ENCODE data around the gene COX8A. TPM values are rescaled to one million over a fixed set of nuclear protein-coding genes. Genes with fewer than 3 reads are reported as not detected.
A peak's percentile ranks its signal among the peaks of the same experiment; 100 is the strongest.

The COX8A gene
- total and polyA plus RNA-seq, 9 of the 15 experiments (the other 6 are each of a cell fraction or from before 2014, with no cell fraction given) = 274 to 1,206 (median 526) TPM

DNA sequence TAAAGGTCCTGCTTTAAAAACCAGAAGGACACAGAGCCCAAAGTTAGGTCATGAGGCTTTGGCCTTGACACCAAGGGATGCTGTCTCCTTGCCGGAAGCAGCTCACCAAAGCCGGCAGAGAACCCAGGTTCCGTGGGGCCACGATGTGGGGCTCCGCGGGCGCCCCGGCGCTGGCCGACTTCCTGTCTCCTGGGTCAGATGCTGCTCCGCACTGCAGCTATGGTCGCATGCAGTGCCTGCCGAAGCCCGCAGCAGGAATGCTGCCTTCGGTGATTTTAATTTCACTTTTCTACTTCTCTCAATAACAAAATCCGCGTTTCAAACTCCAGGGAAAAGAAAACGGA lies 11.4 kb downstream of the COX8A start (continued):
- TF ChIP-seq NR2C2 (CRISPR knock-in tag; IDR thresholded peaks at IDR 0.05) = no peak
- TF ChIP-seq NR2C2 (tag; IDR thresholded peaks at IDR 0.05) = no peak
- TF ChIP-seq, protein P1, sequence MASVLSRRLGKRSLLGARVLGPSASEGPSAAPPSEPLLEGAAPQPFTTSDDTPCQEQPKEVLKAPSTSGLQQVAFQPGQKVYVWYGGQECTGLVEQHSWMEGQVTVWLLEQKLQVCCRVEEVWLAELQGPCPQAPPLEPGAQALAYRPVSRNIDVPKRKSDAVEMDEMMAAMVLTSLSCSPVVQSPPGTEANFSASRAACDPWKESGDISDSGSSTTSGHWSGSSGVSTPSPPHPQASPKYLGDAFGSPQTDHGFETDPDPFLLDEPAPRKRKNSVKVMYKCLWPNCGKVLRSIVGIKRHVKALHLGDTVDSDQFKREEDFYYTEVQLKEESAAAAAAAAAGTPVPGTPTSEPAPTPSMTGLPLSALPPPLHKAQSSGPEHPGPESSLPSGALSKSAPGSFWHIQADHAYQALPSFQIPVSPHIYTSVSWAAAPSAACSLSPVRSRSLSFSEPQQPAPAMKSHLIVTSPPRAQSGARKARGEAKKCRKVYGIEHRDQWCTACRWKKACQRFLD (CRISPR knock-in tag; IDR thresholded peaks at IDR 0.05) = 0 out of 2 replicates have a peak, but pooled peaks have one; percentile 21
- TF ChIP-seq, protein P2, sequence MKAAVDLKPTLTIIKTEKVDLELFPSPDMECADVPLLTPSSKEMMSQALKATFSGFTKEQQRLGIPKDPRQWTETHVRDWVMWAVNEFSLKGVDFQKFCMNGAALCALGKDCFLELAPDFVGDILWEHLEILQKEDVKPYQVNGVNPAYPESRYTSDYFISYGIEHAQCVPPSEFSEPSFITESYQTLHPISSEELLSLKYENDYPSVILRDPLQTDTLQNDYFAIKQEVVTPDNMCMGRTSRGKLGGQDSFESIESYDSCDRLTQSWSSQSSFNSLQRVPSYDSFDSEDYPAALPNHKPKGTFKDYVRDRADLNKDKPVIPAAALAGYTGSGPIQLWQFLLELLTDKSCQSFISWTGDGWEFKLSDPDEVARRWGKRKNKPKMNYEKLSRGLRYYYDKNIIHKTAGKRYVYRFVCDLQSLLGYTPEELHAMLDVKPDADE (conservative IDR thresholded peaks at IDR 0.05; ENCODE audit: control insufficient read depth, low read depth, low read length) = no peak
- TF ChIP-seq, protein P3, sequence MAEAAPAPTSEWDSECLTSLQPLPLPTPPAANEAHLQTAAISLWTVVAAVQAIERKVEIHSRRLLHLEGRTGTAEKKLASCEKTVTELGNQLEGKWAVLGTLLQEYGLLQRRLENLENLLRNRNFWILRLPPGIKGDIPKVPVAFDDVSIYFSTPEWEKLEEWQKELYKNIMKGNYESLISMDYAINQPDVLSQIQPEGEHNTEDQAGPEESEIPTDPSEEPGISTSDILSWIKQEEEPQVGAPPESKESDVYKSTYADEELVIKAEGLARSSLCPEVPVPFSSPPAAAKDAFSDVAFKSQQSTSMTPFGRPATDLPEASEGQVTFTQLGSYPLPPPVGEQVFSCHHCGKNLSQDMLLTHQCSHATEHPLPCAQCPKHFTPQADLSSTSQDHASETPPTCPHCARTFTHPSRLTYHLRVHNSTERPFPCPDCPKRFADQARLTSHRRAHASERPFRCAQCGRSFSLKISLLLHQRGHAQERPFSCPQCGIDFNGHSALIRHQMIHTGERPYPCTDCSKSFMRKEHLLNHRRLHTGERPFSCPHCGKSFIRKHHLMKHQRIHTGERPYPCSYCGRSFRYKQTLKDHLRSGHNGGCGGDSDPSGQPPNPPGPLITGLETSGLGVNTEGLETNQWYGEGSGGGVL (CRISPR knock-in tag; IDR thresholded peaks at IDR 0.05) = no peak
- 0 out of 4 replicates have a peak, but pooled peaks of 1 of the 2 experiments have one; percentile 11 for TF ChIP-seq RAD21 (CRISPR knock-in tag; conservative IDR thresholded peaks at IDR 0.05 in 1 of 2, IDR thresholded peaks at IDR 0.05 in 1 of 2)
- TF ChIP-seq ZSCAN32 (CRISPR knock-in tag; IDR thresholded peaks at IDR 0.05) = no peak
- TF ChIP-seq, protein P4, sequence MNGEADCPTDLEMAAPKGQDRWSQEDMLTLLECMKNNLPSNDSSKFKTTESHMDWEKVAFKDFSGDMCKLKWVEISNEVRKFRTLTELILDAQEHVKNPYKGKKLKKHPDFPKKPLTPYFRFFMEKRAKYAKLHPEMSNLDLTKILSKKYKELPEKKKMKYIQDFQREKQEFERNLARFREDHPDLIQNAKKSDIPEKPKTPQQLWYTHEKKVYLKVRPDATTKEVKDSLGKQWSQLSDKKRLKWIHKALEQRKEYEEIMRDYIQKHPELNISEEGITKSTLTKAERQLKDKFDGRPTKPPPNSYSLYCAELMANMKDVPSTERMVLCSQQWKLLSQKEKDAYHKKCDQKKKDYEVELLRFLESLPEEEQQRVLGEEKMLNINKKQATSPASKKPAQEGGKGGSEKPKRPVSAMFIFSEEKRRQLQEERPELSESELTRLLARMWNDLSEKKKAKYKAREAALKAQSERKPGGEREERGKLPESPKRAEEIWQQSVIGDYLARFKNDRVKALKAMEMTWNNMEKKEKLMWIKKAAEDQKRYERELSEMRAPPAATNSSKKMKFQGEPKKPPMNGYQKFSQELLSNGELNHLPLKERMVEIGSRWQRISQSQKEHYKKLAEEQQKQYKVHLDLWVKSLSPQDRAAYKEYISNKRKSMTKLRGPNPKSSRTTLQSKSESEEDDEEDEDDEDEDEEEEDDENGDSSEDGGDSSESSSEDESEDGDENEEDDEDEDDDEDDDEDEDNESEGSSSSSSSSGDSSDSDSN (IDR thresholded peaks at IDR 0.05; ENCODE audit: borderline replicate concordance in 1 of 2, low read depth in 2 of 2, low read length in 2 of 2) = peak in 1 of 2 experiments; percentile 73; a peak in 1 of 4 replicates
- TF ChIP-seq TSC22D4 (tag; IDR thresholded peaks at IDR 0.05) = no peak
- TF ChIP-seq RFX1 (IDR thresholded peaks at IDR 0.05) = no peak
- TF ChIP-seq, protein P5, sequence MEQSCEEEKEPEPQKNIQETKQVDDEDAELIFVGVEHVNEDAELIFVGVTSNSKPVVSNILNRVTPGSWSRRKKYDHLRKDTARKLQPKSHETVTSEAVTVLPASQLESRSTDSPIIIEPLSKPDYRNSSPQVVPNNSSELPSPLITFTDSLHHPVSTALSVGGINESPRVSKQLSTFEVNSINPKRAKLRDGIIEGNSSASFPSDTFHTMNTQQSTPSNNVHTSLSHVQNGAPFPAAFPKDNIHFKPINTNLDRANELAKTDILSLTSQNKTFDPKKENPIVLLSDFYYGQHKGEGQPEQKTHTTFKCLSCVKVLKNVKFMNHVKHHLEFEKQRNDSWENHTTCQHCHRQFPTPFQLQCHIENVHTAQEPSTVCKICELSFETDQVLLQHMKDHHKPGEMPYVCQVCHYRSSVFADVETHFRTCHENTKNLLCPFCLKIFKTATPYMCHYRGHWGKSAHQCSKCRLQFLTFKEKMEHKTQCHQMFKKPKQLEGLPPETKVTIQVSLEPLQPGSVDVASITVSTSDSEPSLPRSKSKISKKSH (CRISPR knock-in tag; IDR thresholded peaks at IDR 0.05) = no peak
- TF ChIP-seq CBX2 (IDR thresholded peaks at IDR 0.05; ENCODE audit: insufficient read depth, low read length, poor library complexity, severe bottlenecking) = no peak
- TF ChIP-seq ELF1 (tag; IDR thresholded peaks at IDR 0.05) = no peak
- no peak for TF ChIP-seq ZKSCAN8 (CRISPR knock-in tag; IDR thresholded peaks at IDR 0.05)
- TF ChIP-seq, protein P6, sequence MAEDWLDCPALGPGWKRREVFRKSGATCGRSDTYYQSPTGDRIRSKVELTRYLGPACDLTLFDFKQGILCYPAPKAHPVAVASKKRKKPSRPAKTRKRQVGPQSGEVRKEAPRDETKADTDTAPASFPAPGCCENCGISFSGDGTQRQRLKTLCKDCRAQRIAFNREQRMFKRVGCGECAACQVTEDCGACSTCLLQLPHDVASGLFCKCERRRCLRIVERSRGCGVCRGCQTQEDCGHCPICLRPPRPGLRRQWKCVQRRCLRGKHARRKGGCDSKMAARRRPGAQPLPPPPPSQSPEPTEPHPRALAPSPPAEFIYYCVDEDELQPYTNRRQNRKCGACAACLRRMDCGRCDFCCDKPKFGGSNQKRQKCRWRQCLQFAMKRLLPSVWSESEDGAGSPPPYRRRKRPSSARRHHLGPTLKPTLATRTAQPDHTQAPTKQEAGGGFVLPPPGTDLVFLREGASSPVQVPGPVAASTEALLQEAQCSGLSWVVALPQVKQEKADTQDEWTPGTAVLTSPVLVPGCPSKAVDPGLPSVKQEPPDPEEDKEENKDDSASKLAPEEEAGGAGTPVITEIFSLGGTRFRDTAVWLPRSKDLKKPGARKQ (CRISPR knock-in tag; IDR thresholded peaks at IDR 0.05) = no peak; the same call in 1 of the 2 replicates

All from K562 (cell line).